HTR-8/SVneo (cell line): ENCODE data around the gene DRC7.

Experiments
- DNase-seq: peaks from one replicate; pipeline ENCODE4 v3.0.0; 2011; ENCODE audit warnings: low spot score, mixed read lengths; ENCODE audit not compliant: insufficient read length
- FAIRE-seq: peaks from 2 replicates; lab custom pipeline; 2011; peaks lifted over from hg19 to GRCh38; lab: Jason Lieb, UNC

DRC7 gene

DNA sequence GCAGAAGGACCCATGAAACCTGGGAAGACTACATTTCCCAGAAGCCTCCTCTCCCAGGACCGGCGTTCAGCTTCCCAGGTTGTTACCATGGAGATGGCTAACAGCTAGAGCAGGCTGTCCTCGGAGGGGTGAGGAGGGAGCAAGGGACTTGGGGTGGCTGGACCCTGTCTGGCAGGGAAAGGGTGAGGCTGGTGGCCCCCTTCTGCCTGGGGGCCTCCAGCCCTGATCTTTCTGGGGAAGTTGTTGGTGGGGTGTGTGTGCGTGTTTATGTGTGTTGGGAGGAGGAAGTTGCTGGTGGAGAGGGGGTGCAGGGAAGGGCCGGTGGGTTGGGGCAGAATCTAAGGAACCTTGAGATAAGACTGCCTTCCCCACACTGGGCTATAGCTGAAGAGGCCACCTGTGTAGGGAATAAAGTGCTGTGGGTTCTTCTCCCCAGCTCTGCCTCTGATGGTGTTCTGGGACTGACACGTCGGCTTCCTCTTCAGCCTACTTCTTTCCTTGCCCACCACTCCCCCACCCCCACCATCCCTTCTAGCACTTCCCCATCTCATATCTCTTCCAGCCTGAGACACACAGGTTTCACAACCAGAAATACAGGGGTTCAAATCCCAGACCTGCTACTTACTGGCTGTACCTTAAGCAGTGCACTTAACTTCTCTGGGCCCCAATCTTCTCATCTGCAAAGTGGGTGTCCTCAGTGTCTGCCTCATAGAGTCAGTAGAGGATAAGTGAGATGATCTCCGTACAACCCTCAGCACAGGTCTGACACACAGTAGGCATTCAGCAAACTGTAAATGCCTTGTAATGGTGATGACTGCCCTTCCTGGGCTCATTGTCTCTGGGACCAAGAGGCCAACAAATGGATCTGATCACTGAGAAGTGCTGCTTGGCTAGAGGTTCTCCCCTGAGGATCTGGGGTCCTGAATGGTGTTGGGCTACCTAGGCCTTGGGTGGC, at the start of gene DRC7:
DRC7 (plus strand) TSS at position 82 of the 955 bp plus-strand sequence. CDS start 3,144 bp downstream, outside the sequence.
- DNase-seq (peak; percentile 68), FAIRE-seq (peak; percentile 63)

GRCh38 chr16:57645169-57645568, 49.4 kb upstream of the DRC7 start:
- DNase-seq (no peak), FAIRE-seq (no peak)

DNA sequence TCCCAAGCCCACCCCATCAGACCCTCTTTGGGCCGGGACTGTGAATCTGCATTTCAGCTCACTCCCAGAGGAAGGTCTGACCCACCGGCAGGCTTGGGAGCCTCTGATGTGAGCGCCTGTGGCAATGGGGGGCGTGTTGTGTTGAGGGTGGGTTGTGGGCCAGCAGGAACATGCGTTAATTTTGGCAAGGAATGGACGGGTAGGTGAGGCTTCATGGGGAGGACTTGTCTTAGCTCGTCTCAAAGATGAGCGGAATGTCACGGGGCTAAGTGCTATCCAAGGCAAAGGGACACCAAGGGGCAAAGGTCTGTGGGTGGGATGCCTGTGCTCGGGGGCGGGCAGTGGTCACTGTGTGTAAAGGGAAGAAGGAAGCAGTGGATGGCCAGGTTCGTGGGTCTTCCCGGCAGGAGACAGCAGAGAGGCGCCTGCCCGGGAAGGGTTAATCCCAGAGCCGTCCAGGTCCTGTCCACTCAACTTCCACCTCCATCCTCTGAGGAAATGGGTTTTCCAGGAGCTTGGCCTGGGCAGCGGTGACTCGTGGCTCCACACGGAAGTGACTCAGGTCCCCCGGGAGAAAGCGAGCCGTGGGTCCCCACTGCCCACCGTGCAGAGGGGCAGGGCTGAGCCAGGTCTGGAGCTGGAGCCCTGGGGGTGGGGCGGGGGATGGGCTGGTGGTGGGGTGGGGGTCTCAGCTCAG, 48.8 kb upstream of the DRC7 start:
- FAIRE-seq (peak; percentile 46), DNase-seq (no peak)

- FAIRE-seq, result peak; percentile 93
- no peak for DNase-seq
Measured at GRCh38 chr16:57646388-57647039, 48.1 kb upstream of the DRC7 start.

DNA sequence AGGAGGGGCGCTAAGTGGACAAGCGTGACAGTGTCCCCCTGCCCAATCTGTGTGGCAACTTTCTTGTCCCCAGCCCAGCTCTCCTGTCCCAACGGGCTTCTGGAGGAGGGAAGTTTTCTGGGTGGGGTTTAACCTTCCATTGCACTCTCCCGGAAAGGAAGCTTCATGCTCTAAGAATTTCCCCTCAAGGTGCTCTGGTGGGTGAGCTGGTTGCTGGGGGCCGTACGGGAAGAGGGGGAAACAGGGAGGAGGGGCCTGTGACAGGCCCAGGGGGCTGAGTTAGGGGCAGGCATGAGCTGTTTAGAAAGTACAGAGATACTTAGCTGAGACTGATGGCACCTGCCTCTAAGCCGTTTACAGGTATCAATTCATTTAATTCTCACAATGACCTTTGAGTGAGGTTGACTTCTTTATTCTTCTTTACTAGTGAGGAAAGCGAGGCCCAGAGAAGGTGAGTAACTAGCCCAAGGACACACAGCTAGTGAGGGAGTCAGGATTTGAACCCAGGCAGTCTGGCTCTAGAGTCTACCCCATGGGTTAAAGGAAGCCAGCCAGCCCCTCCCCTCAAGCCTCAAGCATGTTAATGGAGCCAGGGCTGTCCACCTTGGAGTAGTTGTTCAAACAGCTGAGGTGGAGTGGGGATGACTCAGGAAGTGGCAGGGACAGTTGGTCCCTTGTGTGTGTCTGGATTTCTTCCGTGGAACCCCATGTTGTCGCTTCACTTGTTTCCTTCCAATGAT, 47.3 kb upstream of the DRC7 start:
- FAIRE-seq (peak; percentile 4), DNase-seq (peak; percentile 63)

DNA sequence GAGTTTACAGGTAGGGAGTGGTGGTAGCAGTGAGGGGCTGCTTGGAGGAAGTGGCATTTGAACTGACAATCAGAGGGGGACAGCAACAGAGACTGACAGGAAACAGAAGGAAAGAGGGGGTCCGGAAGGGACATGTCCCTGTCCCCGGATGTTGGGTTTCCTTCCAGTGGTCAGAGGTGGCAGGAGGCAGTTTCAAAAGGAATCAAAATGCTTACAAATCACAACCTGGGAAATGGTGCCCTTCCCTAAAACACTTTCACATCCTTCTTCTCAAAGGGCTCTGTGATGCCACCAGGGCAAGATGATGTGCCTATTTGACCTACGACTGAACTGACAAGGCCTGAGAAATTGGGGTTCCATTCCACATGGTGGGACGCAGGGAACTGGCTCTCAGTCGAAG, 46.5 kb upstream of the DRC7 start:
- FAIRE-seq (no peak), DNase-seq (no peak)

DNA sequence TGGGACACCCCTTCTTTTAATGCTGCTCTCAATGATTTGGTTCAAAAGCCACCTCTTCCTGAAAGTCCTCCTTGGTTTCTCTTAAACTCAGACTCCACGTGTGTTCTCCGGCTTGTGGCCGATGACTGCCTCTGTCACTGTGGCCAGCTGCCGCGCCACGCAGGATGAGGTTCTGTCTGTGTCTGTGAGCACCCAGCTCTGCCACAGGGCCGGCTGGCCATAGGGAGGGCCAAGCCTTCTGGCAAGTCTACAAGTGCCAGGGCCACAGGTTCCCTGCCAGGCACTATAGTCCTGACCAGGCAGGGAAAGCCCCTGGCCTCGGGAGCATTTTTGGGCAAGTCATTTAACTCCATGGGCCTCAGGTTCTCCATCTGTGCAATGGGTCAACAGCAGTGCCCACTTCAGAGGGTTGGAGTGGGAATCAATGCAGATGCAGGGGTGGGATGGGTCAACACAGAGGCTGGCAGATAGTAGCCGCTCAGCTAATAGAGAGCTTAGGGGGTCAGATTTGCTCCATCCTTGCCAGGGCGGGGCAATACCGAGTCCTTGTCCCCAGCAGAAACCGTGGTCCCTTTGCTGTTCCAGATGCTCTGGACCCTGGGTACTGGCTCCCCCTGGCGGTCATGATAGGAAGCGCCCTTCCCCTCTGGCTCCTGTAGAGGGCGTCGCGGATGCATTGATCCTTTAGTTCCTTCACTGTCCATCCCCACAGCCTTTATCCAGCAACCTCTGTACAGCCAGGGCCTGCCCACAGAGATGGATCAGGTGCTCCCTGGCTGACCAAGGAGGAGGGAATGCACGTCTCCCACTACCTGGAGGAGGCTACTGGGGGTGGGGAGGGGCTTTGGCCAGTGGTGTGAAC, 45.8 kb upstream of the DRC7 start:
- peak; percentile 91 for DNase-seq
- peak; percentile 88 for FAIRE-seq

GRCh38 chr16:57649443-57649751, 45.2 kb upstream of the DRC7 start:
- FAIRE-seq (no peak), DNase-seq (no peak)

- FAIRE-seq, result no peak
Measured at GRCh38 chr16:57649846-57650245, 44.8 kb upstream of the DRC7 start.

DNA sequence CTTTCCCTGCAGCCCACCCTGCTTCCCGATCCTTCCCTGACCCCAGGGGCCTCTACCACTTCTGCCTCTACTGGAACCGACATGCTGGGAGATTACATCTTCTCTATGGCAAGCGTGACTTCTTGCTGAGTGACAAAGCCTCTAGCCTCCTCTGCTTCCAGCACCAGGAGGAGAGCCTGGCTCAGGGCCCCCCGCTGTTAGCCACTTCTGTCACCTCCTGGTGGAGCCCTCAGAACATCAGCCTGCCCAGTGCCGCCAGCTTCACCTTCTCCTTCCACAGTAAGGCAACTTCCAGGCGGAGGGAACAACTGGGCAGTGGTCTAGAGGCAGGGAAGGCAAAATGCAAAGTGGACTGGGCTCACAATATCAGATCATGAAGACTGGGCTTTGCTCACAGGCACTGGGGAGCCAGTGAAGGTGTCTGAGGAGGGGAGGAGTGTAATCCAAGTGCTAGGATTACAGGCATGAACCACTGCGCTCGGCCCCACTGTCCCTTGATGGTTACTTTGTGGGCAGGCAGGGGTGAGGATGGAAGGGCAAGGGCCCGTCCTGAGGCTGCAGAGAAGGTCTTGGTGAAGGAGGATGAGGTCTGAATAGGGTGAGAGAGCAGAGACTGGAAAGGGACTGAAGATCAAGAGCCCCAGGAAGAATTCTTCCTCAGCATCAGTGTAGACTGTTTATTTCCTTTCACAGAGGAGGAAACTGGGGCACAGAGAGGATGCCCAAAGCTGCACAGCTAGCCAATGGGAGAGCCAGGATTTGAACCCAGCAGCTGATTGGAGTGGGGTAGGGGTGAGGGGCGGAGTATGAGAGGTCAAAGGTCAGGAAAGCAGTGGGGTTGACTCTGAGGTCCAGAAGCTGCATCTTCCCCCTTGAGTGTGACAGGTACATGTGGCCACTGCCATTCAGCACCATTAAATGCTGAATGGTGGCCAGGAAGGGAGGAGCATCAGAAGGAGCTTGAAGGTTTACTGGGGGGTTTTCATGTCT, 43.0 kb upstream of the DRC7 start:
- no peak for FAIRE-seq
- no peak for DNase-seq

More at GRCh38 chr16:57649846-57650245, 44.8 kb upstream of the DRC7 start:
- DNase-seq, result no peak

DNA sequence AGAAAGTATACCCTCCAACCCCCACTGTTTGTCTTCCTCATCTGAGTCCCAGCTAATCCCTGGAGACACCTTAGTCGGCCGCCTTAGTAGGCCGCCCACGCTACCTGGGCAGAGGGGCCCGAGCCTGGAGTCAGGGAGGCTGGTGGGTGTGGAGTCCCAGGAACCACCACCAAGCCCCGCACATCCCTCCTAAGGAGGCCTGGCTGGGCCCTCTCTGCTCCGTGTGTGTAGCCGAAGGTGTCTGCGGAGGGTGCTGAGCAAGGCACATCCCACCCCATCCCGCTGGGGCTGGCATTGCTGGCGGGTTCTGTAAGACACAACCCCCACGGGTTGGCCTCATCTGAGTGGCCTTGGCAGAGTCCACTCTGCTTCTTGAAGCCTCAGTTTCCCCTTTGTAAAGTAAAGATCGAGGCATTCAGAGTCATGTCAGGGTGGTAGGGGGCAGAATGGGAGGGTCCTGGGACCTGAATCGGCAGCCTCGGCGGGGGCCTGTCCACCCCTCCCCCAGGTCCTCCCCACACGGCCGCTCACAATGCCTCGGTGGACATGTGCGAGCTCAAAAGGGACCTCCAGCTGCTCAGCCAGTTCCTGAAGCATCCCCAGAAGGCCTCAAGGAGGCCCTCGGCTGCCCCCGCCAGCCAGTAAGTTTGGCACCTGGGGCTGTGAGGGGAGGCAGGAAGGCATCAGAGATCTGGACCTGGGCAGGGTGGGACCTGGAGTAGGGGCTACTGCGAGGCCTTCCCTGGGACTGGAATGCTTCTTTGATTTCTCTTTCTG, 41.7 kb upstream of the DRC7 start:
- FAIRE-seq (no peak), DNase-seq (no peak)

DNA sequence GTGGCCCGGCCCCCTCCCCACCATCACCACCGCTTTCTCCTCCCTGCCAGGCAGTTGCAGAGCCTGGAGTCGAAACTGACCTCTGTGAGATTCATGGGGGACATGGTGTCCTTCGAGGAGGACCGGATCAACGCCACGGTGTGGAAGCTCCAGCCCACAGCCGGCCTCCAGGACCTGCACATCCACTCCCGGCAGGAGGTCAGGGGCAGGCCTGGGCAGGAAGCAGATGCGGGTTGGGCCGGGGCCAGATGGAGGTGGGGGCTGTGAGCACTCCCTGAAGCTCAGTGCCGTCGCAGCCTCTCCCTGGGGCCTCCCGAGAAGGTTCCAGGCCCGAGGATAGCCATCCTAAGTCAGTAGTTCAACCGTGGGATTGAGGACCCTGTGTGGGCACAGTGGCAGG, 40.7 kb upstream of the DRC7 start:
- DNase-seq, result no peak
- FAIRE-seq, result peak; percentile 26

GRCh38 chr16:57656342-57656955, 38.2 kb upstream of the DRC7 start:
- peak; percentile 20 for FAIRE-seq
- DNase-seq, result no peak

- no peak for DNase-seq
- peak; percentile 28 for FAIRE-seq
Measured at GRCh38 chr16:57657228-57657627, 37.4 kb upstream of the DRC7 start.

DNA sequence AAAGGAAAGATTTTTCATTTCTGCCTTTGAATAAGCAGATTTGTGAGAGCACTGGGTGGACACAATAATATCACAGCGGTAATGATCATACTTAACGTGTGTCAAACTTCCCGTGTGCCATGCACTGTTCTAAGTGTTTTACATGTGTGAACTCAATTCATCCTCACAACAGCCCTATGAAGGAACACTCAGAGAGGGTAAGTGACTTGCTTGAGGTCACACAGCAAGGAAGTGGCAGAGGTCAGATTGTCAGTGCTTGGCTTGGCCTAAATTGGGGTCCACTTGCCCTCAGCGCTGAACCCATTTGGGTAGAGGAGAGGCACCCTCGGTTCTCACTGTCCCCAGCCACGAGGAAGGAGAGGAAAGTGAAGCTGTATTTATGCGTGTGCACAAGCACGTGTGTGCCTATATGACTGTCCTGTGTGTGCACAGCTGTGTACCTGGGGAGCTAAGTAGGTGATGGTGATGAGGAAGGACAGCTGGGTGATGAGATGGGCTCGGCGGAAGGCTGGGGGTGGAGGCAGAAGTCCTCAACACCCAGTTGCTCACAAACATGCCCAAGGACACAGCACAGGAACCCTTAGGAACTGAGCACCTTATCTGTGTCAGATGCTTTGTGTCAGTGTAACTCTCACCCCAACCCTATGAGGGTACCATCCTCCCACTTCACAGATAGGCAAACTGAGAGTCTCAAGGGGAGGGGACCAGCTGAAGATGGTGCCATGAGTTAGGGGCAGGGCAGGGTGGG, 36.3 kb upstream of the DRC7 start:
- DNase-seq (no peak), FAIRE-seq (peak; percentile 88)
